ENCODE data around the gene PAIP2B. TPM values are rescaled to one million over a fixed set of nuclear protein-coding genes. Genes with fewer than 3 reads are reported as not detected.
A peak's percentile ranks its signal among the peaks of the same experiment; 100 is the strongest.
"Not testable (repeated sequence)": the region's sequence is repeated elsewhere in the genome, so short reads cannot be mapped to it uniquely, and the experiment has no call there.

Gene PAIP2B
- total and polyA plus RNA-seq, 10 of the 15 experiments (the other 5 are each of a cell fraction or from before 2014, with no cell fraction given), result 0.06 to 0.79 (median 0.32) TPM

DNA sequence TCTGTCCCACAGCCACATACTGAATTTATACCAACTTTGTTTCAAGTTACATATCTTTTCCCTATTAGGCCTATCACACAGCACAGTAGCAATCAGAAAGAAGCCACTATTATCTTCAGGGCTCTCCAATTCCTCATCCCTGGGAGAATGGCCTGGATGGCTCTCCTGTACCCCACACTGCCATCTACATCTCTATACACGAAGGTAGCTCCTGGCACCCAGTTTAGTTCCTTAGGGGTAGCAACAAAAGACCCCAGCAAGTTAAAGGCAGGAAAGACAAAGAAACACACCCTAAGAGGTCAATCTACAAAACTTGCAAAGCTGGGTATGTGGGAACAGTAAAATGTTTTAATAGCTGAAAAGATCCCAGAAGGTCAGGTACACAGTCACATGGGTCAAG is 39.9 kb downstream of the PAIP2B start (continued):
- TF ChIP-seq, protein P1, sequence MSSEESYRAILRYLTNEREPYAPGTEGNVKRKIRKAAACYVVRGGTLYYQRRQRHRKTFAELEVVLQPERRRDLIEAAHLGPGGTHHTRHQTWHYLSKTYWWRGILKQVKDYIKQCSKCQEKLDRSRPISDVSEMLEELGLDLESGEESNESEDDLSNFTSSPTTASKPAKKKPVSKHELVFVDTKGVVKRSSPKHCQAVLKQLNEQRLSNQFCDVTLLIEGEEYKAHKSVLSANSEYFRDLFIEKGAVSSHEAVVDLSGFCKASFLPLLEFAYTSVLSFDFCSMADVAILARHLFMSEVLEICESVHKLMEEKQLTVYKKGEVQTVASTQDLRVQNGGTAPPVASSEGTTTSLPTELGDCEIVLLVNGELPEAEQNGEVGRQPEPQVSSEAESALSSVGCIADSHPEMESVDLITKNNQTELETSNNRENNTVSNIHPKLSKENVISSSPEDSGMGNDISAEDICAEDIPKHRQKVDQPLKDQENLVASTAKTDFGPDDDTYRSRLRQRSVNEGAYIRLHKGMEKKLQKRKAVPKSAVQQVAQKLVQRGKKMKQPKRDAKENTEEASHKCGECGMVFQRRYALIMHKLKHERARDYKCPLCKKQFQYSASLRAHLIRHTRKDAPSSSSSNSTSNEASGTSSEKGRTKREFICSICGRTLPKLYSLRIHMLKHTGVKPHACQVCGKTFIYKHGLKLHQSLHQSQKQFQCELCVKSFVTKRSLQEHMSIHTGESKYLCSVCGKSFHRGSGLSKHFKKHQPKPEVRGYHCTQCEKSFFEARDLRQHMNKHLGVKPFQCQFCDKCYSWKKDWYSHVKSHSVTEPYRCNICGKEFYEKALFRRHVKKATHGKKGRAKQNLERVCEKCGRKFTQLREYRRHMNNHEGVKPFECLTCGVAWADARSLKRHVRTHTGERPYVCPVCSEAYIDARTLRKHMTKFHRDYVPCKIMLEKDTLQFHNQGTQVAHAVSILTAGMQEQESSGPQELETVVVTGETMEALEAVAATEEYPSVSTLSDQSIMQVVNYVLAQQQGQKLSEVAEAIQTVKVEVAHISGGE (CRISPR knock-in tag; IDR thresholded peaks at IDR 0.05), result no peak
- no peak for TF ChIP-seq SP1 (IDR thresholded peaks at IDR 0.05; ENCODE audit: low read depth, low read length)

DNA sequence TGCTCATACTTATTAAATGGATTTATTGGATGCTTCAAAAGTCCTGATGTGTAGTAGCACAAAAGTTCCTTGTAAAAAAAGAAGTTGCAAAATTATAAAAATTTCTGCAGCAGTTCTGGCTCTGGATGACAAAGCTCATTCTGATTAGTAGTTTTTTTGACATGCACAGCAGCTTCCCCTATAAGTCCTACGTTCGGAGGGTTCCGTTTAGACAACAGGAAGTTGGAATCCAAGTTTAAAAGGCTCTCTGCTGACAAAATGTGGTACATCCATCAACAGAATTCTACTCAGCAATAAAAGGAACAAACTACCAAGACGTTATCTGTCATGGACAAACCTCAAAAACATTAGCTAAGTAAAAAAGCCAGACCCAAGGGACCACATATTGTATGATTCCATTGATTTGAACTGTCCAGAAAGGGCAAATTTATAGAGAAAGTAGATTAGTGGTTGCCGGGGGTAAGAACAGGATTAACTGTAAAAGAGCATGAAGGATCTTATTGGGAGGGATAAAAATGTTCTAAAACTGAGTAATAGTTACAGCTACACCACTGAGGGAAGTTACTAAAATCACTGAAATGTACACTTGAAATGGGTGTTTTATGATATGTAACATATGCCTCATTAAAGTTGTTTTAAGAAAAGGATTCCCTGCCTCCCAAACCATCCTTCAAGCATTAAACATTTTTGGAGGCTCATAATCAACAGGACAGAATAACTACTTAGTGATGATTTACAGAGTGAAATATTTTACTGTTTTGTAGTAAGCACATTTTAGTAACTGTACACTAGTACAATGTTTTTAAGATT is 43.4 kb downstream of the PAIP2B start:
- SMC1A ChIA-PET (ENCODE audit: uncharacterized antibody, unreplicated experiment); H3K27ac ChIP-seq (ENCODE audit: control insufficient read depth, insufficient read depth); DNase-seq (ENCODE audit: low read depth, low spot score); H3K27me3 ChIP-seq (replicated peaks in 1 of 2; ENCODE audit: control insufficient read depth in 2 of 2, insufficient read depth in 2 of 2, low read length in 1 of 2); H3K79me2 ChIP-seq (ENCODE audit: control insufficient read depth, insufficient read depth, low read length); CTCF ChIA-PET; H3K4me2 ChIP-seq (ENCODE audit: control insufficient read depth, insufficient read depth); H3K9ac ChIP-seq (ENCODE audit: control insufficient read depth, insufficient read depth, low read length); H4K20me1 ChIP-seq (ENCODE audit: control insufficient read depth, insufficient read depth); BruUV-seq (replicated peaks); POLR2A ChIA-PET; H3K4me1 ChIP-seq (ENCODE audit: control insufficient read depth, insufficient read depth, low read length); ATAC-seq; H2AFZ ChIP-seq (ENCODE audit: control insufficient read depth, low read depth, low read length); H3K4me3 ChIP-seq; in situ Hi-C loops (cut with MboI); H3K9me3 ChIP-seq (replicated peaks; ENCODE audit: control insufficient read depth, insufficient read depth, low read length); intact Hi-C loops (cut with micrococcal nuclease; ENCODE audit: unreplicated experiment); H3K36me3 ChIP-seq (ENCODE audit: control insufficient read depth in 2 of 2, insufficient read depth in 2 of 2, low read length in 1 of 2); RAD21 ChIA-PET (ENCODE audit: unreplicated experiment): not testable (repeated sequence)
- peak; percentile 7 for FAIRE-seq
- 11% methylated on average over 2 of the region's 5 CpGs for WGBS (ENCODE audit: insufficient coverage, insufficient replicate concordance, low lambda C conversion rate, missing lambda C conversion rate)
